GM18907 (cell line): ENCODE results near the gene TLCD3B.

Experiments used
- ATAC-seq: cut with Tn5 transposase; IDR thresholded peaks from one replicate; pipeline ENCODE4 v1.9.1; 2021; ENCODE audit warnings: mild to moderate bottlenecking, moderate library complexity; ENCODE audit not compliant: unreplicated experiment

The TLCD3B gene

DNA sequence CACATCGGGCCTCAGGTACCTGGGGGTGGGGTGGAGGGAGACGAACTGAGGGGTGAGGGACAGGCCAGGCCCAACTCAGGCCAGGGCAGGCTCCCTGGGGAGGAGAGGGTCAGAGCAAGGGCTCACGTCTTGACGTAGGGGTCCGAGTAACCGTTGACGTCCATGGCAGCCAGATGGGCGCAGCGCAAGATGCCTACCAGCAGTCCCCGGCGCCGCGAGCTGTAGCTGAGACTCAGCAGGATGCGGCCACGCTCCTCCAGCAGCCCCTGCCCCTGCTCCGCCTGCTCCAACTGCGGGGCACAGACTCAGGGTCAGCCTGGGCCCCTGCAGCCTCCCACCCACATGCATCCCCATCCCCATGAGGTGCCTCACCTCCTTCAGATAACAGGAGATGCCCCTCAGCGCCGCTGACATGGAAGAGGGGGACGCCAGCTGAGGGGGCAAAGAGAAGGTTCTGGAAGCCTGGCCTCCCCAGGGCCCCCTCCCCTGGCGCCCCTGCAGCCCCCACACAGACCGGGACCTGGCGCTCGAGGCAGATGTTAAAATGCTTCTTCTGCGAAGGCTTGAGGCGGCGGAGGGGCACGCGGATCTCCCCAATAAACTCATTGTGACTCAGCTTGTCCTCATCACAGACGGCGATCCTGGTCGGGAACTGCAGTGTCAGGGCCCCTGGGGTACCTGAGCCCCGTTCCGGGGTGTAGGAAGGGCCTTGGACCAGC, 24.3 kb downstream of the TLCD3B start:
- ATAC-seq = no peak

DNA sequence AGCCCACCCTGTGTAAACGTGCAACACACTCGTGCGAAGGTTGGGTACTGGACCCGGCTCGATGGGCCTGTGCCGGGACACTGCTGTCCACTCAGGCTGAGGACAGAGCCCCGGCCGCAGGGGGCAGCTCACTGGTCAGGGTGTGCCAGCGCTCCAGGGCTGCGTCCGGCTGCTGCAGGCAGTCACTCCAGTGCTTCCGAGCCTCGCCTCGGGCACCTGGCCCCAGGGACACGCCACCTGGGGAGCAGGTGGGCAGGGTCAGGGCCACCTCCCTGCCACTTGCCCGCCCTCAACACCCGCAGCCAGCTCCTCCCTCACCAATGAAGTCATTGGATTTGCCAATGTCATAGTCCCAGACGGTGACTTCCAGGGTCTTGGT, 25.0 kb downstream of the TLCD3B start:
- no peak for ATAC-seq

DNA sequence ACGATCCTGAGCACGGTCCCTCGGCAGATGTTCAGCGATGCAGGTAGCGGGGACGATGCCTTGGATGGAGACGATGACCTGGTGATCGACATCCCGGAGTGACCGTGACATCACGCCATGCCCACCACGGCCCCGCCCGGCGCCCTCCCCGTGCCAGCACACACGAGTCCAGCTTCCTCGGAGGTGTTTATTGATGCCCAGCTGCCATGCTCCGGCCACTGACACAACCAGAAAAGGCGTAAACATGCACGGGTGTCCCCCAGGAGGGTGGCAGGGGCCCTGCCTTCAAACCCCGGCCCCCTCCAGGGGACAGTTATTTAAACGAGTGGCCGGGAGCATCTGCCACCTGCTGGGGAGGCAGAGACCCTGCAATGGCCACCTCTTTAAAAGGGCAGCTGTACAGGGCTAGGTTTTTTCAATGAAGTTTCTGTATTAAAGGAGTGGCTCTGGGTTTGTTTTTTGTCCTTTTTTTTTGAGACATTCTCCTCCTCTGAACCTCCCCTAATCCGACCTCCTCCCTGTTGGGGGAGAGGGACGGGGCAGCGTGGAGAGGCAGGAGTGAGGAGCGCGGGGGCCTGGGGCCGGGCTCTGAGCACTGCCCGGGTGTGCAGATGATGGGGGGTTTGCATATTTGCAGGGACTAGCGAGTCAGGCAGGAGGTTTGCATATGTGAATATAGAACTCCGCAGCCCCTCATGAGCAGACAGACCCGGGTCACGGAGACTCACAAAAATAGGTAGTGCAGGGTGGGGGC, 25.6 kb downstream of the TLCD3B start:
- ATAC-seq = no peak

DNA sequence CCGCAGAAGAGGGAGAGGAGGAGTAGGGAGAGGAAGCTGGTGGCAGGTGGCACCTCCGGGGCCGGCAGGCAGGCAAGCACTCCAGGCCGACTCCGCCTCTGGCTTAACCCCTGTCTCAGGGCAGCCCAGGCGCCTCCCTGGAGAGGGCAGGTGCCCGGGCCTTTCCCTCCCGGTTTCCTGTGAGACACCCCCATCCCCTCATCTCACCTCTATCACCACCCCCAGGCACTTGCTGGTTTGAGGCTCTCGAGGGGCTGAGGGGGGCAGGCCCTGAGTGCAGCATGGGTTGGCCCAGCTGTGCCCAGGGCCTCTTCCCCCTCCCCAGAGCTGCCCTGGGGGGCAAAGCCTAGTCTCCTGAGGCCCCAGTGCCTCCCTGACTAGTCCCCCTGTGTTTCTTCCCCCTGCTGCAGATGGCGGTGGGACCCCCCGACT, 26.2 kb downstream of the TLCD3B start:
- no peak for ATAC-seq

DNA sequence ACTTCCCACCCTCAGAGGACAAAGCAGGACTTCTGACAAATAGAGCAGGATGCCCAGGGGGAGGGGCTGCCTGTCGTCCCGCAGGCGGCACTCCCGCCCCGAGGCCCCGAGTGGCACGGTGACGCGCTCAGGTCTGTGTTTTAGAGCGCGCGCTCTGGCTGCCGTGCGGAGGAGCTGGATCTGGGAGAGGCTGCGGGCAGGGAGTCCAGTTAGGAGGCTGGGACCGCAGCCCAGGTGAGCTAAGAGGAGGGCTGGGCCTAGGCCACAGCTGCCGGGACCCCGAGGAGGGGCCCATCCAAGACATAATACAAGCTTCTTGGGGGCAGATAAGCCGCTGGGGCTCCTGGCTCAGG, 26.7 kb downstream of the TLCD3B start:
- no peak for ATAC-seq

DNA sequence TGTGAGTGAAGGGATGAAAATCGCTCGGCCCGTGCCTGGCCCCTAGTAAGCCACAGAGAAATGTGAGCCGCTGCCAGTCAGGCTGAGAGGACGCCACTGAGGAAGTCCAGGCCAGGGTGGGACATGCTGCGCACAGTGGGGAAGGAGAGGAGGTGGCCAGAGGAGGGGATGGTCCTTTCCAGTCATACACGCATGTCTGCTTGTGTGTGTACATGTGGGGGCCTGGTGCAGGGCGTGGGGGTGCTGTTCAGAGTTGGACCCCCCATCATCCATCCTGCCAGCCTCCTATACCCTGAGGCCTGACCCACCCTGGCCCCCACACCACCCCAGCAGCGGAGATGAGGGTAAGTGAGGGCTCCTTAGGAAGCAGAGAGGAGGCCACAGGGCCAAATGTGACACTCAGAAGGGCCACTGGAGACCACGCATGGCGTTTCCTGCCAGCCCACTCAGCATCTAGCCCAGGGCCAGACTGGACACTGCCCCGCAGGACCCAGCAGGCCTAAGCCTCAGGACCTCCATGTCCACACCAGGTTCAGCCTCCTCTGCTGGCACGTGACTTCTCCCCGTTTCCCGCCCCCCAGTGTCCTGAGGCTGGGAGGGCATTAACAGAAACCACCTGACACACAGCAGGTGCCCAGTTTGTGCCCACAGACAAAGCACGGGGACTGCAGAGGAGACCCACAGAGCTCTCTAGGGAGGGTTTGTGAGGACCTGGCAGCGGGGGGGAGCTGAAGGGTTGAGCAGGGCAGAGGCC, 27.2 kb downstream of the TLCD3B start:
- no peak for ATAC-seq

DNA sequence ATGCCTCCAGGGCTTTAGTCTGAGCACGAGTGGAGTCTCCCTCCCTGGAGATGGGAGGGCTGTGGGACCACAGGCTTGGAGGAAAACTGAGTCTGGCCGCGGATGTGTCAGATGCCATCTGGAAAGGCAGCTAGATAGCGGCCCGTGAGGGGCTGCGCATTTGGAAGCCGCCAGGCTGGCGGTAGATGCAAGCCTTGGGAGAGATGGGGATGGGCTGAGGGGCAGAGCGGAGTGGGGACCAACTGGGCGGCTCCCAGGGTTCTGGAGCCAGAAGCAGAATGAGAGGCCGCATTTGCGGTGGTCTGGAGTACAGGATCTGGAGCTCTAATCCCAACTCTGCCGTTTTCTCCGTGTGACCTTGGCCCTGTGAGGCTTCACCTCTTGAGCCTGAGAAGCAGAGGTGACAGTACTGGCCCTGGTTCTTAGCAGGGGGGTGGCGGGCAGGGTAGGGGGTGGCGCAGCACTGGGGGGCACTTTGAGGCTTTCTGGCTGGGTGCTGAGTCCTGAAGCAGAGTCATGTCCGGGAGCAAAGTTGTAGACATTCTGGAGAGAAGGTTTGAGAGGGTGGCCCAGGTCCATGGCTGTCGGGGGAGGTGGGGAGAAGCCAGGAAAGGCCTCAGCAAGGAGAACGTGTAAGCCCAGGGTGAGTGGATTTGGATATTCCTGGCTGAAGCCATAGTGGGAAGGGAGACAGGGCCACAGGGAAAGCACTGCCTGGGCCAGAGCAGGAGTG, 28.3 kb downstream of the TLCD3B start:
- ATAC-seq = no peak

DNA sequence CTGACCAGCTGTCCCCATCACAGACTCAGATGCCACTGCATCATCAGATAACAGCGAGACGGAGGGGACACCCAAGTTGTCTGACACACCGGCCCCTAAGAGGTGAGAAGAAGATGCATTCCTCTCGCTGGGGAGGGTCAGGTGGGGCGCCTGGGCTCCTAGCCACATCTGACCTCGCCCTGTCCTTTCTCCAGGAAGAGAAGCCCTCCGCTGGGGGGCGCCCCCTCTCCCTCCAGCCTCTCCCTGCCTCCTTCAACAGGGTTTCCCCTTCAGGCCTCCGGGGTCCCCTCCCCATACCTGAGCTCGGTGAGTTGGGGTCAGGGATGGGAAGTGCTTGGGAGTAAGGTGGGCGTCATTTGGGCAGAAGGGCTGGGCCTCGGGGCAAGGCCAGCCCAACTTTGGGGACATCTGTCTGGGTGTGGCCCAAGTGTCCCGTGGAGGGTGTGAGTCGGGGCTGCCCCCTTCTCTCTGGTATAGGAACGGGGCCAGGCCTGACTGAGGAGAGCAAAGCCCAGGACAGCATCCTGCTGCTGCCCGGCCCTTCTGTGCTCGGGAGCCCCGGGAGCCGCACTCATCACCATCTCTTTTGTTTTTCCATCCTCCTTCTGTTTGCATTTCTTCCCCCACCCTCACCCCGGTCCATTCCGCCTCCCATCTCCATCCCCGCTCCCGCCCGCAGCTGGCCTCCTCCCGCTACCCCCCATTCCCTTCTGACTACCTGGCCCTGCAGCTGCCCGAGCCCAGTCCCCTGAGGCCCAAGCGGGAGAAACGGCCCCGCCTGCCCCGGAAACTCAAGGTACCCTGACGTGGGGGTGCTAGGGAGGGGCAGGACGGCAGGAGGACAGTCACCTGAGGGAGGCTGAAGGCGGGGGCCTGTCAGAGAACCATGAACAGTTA, 30.1 kb downstream of the TLCD3B start:
- ATAC-seq = no peak

DNA sequence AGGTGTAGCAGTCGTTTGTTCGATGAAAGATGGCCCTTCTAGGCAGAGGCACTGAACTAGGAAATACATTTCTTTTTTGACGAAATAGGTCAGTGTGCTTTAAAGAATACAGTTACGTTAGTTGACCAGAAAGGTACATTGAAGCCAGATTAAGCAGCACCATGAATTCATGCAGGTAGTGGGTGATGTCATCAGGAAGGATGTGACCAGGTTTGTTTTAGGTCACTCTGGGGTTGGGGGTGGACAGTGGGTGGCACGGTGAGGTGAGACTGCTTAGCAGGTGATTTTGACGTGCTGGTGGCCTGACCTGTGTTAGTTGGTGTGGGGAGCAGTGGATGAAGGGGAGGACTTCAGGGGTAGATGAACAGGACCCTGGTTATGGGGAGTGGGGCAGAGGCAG, 31.5 kb downstream of the TLCD3B start:
- no peak for ATAC-seq

DNA sequence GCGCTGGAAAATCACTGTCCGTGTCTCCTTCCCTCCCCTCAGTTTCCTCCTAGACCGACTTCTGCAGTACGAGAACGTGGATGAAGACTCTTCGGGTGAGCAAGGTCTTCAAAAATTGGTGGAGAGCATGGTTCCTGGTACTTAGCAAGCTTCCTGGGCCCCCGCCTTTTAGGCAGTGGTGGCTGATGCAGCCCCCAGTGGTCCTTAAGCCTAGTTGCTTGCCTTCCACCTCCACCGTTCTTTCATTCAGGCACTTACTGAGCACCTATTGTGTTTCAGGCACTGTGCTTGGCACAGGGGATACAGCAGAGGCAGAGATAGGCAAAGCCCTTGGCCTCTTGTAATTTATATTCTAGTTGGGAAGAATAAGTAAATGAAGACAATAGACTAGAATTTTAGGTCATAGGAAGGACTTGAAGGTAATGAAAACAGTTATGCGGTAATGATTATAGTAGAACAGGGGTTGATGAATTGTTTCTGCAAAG, 34.3 kb downstream of the TLCD3B start:
- no peak for ATAC-seq

DNA sequence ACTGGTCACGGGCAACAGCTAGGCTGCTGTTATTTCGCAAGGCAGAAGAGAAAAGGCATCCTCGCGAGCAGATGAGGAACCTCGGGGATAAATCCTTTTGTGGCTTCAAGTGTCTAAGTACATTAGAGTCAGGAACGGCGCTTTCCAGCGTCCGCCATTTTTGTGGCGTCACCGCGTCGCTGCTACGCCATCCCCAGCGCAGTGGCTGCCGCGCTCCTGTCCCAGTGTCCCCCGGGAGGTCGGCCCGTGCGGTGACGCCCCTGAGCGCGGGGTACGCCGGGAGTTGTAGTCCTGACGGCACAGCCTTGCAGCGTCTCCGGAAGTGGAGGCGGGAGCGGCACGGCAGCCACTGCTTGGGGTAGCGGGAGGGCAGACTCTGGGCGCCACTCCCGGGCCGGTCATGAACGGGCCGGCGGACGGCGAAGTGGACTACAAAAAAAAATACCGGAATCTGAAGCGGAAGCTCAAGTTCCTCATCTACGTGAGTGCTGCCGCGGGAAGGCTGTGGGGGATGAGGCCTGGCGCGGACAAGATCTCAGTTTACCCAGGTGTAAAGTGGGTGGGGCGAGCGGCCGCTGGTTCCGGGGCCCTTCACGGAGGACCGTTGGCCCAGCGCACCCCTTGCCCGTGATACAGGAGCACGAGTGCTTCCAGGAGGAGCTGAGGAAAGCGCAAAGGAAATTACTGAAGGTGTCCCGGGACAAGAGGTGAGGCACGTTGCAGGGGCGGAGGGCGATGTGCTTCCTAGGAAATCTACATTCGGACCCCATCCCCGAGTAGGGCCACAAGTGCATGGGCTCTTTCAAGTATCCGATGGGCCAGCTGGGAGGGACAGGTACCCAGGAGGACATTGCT, 34.9 kb downstream of the TLCD3B start, which contains the start of gene INO80E:
Gene INO80E (plus strand): TSS at position 331 of the 855 bp plus-strand sequence. CDS start 70 bp downstream, at position 401.
- ATAC-seq = peak; percentile 88

DNA sequence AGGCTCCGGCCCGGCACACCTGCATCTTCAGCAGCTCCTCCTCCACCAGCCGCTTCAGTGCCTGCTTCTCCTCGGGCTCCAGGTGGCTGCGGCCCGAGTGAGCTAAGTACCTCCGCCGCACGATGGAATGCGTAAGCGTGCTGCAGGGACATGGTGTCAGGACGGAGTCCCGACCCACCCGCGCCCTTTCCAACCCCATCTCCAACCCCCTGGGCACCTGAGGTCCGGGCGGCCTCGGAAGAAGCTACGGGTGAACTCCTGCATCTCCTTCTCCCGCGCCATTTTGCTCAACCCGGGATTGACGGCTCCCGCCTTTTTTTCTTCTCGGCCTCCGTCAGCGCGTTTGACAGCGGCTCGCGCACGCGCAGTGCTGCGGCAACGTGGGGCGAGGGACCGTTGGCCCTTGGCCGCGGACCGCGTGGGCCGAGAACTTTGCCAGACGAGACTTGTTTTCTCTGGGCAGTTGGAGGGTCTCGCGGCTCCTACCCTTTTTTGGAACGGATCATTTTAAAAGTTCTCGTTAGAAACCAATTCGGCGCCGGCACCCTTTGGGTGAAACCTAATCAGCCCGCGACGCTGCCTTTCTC, 35.7 kb downstream of the TLCD3B start, which contains the start of gene HIRIP3:
Gene HIRIP3 (minus strand): TSS at position 294 of the 587 bp plus-strand sequence. CDS start 12 bp downstream, at position 282.
- peak; percentile 53 for ATAC-seq

DNA sequence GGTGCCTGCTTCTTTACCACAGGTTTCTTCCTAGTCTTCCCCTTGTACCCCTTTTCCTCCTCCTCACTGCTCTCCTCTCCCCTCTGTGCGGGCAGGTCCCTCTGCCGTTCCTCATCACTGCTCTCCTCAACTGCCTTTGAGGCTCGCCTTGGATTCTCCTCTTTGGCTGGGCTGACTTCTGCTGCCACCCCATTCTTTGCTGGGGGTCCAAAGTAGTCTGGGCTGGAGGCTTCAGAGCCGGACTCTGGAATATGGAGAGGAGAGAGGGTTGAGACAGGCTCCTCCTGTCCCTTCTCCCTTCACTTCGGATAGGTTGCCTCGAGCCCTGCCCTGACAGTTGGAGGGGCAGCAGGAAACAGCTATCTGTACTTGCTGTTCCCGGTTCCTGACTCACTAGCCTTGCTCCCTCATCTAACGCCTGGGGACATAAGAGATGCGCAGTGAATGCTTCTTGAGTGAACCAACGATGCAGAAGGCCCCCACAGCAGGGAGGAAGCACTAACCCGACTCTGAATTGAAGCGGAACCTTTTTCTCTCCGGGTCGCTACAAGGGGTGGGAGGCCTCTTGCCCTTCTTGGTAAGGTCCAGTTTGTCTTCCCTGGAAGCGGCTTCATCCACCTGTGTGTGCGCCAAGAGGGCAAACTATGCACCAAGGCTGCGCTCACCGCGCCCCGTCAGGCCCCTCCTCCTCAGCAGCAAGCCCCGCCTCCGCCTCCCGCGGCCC, 36.3 kb downstream of the TLCD3B start:
- peak; percentile 25 for ATAC-seq

DNA sequence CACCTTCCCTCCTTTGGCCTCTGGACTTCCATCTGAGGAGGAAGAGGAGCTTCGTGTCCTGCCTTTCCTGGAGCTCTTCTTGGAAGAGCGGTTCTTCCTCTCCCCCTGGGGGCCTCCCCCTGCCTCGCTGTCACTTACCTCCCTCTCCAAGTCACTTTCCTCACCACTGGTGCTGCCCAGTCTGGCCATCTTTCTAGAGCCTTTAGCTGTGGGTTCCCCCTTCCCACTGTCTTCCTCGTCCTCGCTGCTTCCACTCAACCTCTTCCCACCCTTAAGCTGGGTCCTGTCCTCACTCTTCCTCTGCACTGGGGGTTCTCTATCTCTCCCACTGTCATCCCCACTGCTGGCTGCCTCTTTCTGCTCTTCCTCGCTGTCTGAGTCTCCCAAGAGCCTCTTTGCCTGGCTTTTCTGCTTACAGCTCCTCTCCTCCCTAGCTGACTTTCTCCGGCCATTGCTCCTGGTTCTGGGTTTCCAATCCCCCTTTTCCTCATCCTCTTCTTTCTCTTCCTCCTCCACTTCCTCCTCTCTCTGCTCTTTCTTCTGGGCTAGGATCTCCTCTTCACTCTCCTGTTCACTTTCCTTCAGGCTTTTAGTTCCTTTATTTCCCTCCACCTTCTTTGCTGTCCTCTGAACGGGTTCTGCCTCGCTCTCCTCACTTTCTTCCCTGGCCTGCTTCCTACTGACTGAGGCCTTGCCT, 37.0 kb downstream of the TLCD3B start:
- ATAC-seq = no peak

DNA sequence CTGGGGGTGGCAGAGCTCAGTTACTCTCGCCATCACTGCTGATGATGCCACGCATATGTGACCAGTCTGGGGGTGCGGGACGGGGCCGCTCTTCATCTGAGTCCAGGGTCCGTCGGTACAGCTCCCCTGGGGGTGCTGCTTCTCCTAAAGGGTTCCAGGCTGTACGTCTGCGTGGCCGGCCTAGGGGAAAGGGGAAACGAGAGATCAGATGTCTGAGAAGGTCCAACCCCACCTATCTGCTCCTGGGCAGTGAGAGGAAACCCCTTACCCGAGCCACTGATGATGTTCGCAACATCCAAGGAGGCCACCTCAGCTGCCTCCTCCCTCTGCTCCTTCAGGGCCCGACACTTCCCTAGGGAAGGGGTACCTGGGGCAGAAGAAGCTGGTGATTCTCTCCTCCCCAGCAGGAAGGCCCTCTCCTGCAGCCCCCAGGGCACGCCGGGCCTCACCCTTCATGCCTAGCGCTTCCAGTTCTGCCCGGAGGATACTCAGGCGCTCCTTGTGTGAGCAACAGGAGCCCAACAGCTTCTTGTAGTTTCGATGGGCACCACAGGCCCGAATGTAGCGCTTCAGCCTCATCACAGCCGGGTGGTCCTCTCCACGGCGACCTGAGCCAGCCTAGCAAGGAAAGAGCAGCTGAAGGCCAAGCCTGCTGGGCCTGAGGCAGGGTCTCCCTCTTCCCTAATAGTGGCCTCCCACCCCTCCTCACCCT, 37.7 kb downstream of the TLCD3B start:
- no peak for ATAC-seq

DNA sequence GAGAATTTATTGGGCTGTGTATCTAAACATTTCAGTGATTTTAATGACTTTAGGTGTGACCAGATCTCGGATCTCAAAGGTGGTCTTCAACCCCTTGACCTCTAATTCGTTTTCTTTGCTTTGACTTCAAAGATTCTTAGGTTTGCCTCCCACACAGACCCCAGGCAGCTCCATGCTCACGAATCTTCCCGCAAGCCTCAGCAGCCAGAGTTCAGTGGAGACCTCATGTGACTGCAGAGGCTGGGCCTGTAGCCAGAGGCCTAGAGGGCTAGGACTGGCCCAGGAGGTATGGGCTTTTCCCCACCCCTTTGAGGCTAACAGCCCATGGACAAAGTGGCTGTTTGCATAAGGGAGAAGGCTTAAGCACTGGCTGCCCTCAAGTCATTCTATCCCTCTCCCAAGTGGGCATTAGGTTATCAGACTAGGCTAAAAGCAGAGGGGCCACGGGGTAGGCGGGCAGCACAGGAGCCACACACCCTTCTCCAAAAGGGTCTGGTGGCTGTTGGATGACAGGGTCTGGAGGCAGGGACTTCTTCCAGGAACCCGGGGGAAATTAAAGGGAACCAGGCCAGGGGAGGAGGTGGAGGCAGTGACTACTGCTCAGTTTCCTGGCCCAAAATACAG, 38.6 kb downstream of the TLCD3B start:
- no peak for ATAC-seq
